Measurements from ENCODE around the gene USP20.

Gene USP20

DNA sequence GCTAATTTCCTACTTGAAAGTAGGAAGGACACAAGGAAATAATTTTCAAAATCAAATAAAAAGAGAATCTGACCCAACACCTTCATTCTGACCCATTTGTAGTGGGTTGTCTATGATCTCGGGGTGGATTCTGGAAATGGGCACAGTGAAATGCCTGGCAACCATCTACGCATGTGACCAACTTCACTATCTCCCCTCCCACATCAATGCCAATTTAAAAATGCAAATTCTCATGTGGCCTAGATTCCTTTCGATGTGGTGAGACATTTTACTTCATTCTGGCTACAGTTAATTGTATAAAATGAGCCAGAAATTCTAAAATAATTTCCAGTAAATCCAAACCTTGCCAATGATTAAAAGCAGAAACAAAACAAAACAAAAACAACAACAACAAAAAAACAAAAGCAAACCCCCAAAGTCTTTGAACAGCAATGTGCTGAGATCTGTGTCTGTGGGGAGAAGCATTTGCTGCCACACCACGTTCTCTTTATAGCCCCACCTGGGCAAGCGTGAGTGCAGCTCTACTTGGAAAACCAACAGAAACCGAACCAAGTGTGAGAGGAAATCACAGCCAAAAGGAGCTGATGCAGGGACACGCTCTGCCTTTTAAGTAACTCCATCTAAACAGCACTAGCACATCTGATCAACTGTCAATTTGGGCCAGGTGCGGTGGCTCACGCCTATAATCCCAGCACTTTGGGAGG lies 59.0 kb downstream of the USP20 start:
- no peak for DNase-seq

DNA sequence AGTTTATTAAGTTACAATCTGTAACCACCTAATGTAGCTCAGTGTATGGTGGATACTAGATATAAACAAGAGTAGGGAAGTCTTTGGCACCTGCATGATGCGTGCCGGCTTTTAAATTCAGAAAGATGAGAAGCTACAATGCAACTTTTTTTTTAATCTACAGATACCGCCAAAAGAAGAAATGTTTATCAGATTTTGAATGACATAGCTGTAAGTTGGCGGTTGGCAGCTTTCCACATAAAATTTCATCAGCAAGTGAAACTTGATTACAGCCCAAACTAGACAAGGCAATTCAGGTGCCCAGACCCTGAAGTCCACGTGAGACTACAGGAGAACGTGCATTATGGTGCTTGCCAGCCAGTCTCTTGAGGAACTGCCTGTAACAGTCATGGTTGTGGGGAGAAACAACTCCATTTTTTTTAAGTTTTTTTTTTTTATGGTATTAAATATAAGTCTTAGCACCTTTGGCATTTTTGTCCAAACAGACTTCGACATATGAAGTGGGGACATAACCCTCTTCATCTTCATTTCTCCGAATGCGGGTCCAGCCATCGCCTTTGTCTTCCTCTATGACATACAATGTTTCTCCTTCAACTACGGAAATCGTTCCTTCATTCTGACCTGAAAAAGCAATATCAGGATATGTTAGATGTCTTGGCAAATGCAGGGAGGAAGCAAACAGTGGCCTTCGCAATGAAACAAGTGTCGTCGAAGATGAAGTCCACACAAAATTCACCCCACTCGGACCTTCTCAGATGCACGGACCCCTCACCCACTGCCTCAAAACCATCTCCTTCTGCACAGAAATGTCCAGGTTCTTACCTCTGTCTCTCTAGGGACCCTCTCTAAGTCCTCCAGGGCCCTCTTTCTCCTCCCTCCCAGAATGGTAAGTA lies 60.4 kb downstream of the USP20 start:
- DNase-seq, result no peak

DNA sequence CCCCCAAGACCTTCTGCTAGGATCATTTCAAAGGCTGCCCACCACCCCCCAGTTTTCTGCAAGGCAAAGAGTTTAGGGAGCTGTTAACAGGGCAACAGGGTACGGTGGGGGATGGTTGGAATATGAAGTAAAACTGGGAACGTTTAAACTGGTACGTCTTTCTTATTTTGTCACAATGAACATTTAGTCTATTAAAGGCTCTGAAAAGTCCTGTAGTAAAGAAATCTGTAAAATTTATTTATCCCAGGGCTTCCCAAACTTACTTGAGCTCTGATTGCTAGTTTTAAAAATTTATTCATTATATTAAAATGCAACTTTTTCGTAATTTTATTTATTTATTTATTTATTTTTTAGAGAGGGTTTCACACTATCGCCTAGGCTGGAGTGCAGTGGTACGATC lies 62.0 kb downstream of the USP20 start:
- no peak for DNase-seq

DNA sequence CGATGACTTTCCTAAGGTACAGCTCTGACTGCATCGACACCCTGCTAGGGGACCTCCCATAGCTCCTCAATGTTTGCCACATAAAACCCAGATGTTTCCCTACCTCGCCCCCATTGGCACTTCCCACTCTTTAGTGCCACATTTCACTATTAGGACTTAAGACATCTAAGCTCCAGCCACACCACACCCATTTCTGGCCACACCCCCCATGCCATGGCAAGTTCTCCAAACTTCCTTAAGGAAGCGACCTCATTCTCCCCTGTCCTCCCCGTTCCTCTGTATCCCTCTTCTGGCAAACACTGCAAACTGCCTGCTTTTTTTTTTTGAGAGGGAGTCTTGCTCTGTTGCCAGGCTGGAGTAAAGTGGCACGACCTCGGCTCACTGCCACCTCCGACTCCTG lies 62.9 kb downstream of the USP20 start:
- DNase-seq, result no peak

DNA sequence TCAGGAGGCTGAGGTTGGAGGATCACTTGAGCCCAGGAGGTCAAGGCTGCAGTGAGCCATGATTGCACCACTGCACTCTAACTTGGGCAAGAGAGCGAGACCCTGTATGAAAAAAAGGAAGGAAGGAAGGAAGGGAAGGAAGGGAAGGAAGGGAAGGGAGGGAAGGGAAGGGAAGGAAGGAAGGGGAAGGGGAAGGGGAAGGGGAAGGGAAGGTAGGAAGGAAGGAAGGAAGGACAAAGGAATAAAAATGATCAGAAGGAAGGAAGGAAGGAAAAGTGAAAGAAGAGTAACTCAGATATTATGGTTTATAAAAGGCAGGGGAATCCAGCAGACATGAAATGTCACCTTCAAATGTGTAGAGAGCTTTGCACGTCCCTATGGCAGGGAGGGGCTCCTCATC lies 64.4 kb downstream of the USP20 start:
- DNase-seq, result no peak

DNA sequence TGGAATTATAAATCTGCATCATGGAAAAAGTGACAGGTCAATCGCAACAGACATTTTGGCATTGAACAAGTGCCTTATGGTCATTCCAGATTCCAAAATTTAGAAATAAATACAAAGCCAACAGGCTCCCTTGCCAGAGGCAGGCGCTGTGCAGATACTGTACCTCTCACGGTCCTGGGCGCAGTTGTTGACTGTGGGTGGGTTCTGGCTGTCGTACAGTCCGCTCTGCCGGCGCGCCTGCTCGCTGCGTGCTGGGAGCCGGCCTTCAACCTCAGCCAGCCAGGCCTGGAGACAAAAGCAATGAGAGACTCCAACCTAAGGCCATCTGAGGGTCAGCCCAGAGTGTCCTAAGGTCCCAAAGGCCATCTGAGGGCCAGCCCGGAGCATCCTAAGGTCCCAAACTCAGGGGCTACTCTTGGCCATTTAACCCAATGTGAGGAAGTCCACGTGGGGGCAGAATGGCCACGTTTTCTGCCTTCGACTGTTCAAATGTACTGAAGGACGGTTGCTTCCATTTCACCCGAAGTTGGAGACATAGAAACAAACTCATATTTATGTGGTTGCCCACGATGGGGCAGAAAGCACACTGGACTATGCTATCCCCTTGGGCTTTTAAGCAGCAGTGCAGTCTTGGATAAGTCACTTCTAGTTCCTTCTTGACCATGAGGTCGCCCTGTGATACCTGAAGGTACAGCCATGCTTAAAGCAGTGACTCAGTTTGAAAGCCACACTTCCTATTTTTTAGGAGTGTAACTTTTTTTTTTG lies 65.2 kb downstream of the USP20 start:
- no peak for DNase-seq

DNA sequence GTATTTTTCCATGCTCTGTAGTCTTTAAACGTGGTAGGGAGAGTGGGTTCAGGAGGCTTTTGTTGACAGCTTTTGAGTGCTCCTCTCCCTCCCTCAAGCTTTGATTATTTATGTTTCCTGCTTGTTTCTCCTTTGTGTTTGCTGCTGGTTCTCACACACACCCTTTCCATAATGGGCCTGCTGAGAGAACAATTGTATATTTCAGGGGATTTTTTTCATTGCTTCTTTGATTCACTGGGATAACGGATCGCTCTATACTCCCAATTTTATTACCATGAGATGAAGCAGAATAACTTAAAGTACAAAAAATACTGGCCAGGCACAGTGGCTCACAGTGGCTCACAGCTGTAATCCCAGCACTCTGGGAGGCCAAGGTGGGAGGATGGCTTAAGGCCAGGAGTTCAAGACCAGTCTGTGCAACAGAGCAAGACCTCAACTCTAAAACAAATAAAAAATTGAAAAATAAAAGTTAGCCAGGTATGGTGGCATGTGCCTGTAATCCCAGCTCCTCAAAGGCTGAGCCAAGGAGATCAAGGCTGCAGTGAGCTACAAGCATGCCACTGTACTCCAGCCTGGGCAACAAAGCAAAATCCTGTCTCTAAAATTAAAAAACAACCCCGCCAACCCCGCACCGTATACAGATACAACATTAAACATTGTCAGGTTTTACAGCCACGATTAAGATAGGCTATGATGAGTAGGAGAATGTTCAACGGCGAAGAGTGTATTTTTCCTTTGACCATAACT lies 66.9 kb downstream of the USP20 start:
- DNase-seq, result no peak

DNA sequence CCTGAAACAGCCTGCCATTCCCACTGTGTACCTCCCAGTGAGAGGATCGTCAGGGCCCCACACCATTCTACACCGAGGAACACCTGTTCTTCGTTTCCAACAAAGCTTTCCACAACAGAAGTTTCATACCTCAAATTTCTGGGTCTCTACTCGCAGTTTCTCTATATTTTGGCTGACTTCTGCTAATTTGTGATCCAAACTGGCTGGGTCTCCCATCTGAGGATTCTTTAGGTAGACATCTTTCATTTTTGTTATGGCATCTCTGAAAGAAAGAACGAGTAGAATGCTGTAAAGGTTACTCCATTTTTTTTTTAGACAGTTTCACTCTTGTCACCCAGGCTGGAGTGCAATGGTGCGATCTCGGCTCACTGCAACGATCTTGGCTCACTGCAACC lies 67.5 kb downstream of the USP20 start:
- DNase-seq, result no peak

DNA sequence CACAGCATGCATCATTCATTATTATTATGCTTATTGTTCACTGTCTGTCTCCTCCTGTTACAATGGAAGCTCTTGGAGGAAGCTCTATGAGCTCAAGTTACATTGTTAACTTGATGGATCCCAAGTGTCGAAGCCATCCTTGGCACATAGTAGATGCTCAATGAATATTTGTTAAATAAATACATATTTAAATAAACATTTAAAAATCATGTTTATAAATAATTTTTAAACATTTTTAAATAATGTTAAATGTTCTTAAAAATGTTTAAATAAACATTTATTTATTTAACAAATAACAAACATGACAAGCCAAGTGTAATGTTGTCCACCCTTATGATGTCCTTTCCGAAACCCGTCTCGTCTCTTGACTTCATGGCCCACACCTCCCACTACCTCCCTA lies 69.5 kb downstream of the USP20 start:
- DNase-seq, result no peak

DNA sequence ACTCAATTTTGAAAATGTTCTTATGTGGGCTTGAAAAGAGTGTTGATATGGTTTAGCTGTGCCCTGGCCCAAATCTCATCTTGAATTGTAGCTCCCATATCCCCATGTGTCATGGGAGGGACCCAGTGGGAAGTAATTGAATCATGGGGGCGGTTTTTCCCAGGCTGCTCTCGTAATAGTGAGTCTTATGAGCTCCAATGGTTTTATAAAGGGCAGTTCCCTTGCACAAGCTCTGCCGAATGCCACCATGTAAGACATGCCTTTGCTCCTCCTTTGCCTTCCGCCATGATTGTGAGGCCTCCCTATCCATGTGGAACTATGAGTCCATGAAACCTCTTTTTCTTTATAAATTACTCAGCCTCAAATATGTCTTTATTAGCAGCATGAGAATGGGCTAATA lies 71.0 kb downstream of the USP20 start:
- DNase-seq, result no peak

DNA sequence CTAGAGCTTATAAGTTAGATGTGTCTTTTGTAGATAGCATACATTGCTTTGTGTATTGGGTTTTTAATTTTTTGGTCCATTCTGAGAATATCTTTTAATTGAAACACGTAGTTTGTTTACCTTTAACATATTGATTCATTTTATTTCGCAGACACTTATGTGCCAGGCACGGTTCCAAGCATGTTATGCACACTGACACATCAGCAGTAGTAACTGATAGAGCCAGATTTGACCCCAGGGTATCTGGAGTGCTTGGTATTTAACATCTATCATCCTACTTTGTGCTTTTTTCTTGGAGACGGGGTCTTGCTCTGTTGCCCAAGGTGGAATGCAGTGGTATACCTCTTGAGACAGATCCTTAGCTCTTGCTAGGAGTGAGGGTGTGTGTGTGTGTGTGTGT lies 71.9 kb downstream of the USP20 start:
- DNase-seq, result no peak

DNA sequence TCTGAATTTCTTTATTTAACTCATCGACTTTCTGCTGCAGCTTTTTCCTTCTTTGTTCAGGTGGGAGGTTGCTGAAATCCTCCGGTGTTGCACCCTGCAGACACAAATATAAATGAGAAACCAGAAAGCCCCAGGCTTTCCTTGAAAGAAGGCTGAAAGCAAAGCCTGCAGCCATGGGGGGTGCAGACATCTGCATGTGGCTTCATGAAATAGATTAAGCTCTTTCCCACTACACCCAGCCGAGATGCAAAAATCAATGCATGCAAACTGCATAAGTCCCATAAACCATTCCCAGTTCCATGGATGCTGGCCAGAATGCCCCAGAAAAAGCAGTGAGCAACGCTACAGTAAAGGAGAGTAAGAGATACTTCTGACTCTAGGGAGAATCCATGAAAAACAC lies 73.6 kb downstream of the USP20 start:
- no peak for DNase-seq

DNA sequence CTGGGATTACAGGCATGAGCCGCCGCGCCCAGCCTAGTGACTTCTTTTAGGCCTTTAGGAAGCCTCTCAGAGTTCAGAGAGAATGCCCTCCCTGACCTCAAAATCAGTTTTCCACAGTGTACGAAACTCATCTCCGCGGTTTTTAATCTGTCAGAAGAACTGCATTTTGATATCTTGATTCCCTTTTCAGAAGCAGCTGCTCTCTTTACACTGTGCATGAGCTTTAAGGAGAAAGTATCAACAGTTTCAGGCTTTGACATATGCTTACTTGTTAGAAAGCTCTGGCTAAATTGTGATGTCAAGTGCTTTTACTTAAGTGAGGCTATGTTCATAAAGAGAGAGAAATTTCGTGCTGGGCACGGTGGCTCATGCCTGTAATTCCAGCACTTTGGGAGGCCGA lies 74.6 kb downstream of the USP20 start:
- no peak for DNase-seq

DNA sequence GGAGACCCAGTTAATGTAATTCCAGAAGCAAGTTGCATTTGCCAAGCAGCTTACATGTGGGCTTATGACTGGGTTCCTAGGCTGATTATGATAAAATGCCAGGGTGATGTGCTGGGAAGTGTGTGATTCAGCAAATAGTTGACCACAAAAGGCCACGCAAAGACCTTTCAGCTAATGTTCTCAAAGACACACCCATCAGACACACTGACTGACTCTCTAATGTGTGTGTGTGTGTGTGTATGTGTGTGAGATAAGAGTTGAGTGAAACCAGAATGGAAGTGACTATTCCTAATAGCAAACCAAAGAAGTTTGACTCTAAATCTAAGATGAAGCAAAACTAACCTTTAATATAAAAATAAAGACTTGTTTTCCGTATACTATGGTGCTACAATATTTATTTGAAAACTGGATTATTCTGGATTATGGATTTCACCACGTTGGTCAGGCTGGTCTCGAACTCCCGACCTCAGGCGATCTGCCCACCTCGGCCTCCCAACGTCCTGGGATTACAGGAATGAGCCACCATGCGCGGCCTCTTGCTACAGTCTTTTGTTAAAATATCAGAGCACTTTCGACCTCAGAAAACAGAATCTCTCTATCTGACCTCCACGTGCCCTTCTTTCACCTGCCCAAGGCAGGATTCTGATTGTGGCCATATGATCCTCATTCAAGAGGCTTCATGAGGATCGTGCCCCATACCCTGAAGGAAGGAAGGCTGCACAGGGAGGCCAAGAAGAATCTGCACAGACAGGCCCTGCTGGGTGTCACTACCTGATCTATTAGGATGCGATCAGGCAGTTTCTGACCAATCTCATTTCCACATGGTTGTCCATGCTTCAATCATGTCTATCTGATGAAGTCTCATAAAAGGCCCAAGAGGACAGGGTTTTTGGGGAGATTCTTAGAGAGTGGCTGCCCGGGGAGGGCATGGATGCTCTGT lies 75.6 kb downstream of the USP20 start:
- DNase-seq, result no peak

DNA sequence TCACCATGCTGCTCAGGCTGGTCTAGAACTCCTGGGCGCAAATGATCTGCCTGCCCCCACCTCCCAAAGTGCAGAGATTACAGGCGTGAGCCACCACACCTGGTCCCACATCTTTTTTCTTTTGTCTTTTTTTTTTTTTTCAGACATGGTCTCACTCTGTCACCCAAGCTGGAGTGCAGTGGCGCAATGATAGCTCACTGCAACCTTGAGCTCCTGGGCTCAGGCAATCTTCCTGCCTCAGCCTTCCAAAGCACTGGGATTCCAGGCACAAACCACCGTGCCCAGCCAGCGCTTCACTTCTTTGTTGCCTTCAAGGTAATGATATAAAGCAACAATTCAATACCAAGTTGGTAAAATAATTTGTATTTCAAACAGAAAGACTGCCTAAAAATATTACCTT lies 78.8 kb downstream of the USP20 start:
- DNase-seq, result no peak

DNA sequence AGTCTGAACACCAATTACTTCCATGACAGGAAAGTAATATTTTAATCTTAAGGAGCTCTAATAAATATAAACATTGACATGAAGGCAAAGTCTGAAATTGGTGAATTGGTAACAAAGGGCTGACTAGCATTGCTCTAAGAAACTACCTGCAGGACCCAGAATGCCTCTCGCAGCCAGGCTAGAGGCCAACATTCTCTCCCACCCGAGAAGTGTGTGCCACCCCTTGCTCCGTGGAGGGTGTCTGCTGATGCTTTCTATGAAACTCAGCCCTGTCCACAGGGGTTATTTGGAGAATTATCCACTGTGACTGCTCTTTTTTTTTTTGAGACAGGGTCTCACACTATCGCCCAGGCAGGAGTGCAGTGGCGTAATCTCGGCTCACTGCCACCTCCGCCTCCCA lies 81.4 kb downstream of the USP20 start:
- no peak for DNase-seq

DNA sequence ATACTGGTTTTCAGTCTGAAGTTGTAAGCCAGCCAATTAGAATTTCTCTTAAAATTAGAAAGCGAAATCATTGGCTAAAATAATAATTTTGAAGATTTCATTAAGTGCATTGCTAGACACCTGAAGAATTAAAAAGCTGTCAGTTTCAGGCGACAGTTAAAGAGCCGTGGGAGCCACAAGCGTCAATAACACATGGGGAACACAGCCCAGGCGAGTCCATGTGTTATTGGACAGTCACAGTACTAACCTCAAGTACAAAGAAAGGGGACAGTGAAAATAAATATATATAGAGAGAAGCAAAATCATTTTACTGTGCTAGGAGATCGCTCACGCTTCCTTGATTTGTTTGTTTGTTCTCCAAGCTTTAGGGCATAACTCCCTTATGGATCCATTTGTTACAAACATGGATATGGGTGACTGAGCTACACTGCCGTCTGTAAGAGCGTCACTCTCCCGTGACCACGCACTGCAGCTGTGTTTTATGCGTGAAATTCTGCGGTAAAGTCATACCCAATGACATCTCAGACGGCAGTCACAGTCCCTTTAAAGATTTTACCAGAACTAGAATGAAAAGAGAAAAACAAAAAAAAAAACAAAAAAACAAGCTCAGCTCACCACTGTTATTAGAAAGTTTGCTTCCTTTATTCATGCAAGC lies 83.2 kb downstream of the USP20 start:
- DNase-seq, result no peak

DNA sequence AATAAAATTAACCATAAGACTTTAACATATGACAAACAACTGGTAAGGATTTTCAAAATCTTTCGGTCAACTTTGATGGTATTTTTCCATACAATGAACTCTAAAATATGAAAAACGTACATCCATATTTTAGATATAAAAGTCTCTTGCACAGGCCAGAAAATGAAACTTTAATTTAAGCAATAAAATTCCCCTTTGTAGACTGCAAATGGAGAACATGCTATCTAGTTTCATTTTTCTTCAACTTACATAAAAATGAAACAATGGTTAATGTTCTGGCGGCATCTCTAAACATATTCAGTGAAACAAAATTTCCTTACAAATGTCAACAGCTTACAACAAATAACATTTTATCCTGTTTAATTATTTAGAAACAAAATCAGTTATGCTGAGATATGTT lies 84.0 kb downstream of the USP20 start:
- no peak for DNase-seq

DNA sequence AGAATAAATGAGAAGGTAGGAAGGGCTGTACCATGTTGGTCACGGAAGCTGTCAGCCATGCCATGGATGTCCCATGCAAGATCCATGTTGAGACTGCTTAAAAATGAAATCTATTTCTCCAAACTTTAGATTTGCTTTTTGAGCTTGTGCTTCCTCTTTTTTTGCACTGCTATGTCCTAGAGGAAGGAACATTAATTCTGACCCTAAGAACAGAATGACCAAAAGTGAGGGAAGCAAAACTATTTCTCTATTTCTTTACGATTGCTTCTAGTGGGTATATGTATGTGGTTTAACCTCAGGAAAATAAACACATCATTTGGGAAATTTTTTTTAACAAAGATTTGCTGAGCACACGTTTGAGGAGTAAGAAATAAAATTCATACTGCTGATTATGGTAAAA lies 84.6 kb downstream of the USP20 start:
- DNase-seq, result no peak

DNA sequence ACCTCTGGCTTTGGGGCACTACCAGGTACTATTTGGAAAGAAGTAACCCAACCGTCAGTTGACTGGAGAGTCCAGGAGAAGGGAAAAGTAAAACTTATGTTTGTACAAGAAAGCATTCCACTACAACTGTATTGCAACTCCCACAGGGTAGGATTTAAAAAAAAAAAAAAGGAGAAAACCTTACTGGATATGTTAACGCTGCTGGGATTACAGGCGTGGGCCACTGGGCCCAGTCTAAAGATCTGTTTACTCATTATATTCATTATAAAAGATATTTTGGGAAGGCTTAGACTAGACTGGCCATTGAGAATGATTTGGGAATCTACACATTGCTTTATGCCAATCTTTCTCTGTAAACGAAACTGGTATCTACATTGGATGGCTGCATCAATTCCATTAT lies 86.6 kb downstream of the USP20 start:
- DNase-seq, result no peak

DNA sequence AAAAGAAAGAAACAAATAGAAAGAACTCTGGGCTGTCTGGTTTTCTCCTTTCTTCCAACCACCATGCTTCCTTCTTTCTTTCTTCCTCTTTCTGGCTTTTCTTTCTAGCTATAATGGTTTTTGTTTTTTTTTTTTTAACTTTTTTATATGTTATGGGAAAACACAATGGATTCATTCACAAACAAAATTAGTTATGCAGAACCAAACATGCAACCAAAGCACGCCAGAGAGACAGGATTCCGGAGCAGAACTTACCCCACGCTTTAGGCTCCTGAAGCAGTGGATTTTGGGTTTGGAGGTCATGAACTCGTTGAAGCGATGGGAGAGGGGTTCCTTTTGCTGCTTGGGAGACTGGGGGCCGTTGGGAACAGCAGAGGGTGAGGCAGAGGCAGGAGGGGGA lies 88.3 kb downstream of the USP20 start:
- no peak for DNase-seq

All from DMS 273 treated with DMSO at 0.1 percent for 48 hours (cell line).